SK-N-SH treated with all-trans-retinoic acid at 6 μM for 48 hours (cell line): ENCODE results near the gene SMAD6.

ENCODE experiments used
- ARNTL ChIP-seq: fragments of 450-650 bp; formaldehyde crosslinking; IDR thresholded peaks from 2 replicates; pipeline ENCODE4 v1.5.0; 2020; ENCODE audit warnings: low read depth, mild to moderate bottlenecking, moderate library complexity, borderline replicate concordance
- CSDC2 ChIP-seq: fragments of 250-450 bp; sonication (Bioruptor Pico); IDR thresholded peaks from 2 replicates; pipeline ENCODE4 v1.5.0; 2020; ENCODE audit warnings: mild to moderate bottlenecking, moderate library complexity
- ESRRG ChIP-seq: fragments of 250-450 bp; sonication (Bioruptor Pico); IDR thresholded peaks from 2 replicates; pipeline ENCODE4 v1.6.1; 2021; ENCODE audit warnings: mild to moderate bottlenecking
- PATZ1 ChIP-seq: fragments of 250-450 bp; sonication (Bioruptor Pico); IDR thresholded peaks from 2 replicates; pipeline ENCODE4 v1.8.0; 2020; ENCODE audit warnings: mild to moderate bottlenecking, moderate library complexity, borderline replicate concordance
- POU6F1 ChIP-seq: fragments of 250-450 bp; sonication (Bioruptor Pico); IDR thresholded peaks from 2 replicates; pipeline ENCODE4 v1.8.0; 2021; ENCODE audit warnings: low read depth, mild to moderate bottlenecking, moderate library complexity, borderline replicate concordance
- RARB ChIP-seq: fragments of 250-450 bp; sonication (Bioruptor Pico); IDR thresholded peaks from 2 replicates; pipeline ENCODE4 v1.8.0; 2021; ENCODE audit warnings: mild to moderate bottlenecking, moderate library complexity
- TCF4 ChIP-seq: fragments of 250-450 bp; sonication (Bioruptor Pico); IDR thresholded peaks from 2 replicates; pipeline ENCODE4 v1.8.0; 2021; ENCODE audit warnings: mild to moderate bottlenecking, moderate library complexity, borderline replicate concordance
- TOX ChIP-seq: fragments of 250-450 bp; sonication (Bioruptor Pico); IDR thresholded peaks from 2 replicates; pipeline ENCODE4 v1.8.0; 2021; ENCODE audit warnings: mild to moderate bottlenecking, moderate library complexity, borderline replicate concordance
- TSHZ2 ChIP-seq: fragments of 250-450 bp; sonication (Bioruptor Pico); IDR thresholded peaks from 2 replicates; pipeline ENCODE4 v1.5.0; 2020; ENCODE audit warnings: mild to moderate bottlenecking, moderate library complexity
- ZFP3 ChIP-seq: fragments of 250-450 bp; sonication (Bioruptor Pico); IDR thresholded peaks from 2 replicates; pipeline ENCODE4 v1.5.0; 2020; ENCODE audit warnings: mild to moderate bottlenecking, moderate library complexity
- ZNF8 ChIP-seq: fragments of 450-650 bp; formaldehyde crosslinking; IDR thresholded peaks from 2 replicates; pipeline ENCODE4 v1.5.0; 2020; ENCODE audit warnings: mild to moderate bottlenecking, moderate library complexity

- TF ChIP-seq RARB (CRISPR knock-in tag) (no peak), PATZ1 (CRISPR knock-in tag) (no peak), ZNF8 (CRISPR knock-in tag) (no peak), CSDC2 (CRISPR knock-in tag) (no peak), ESRRG (CRISPR knock-in tag) (no peak), TOX (CRISPR knock-in tag) (no peak), TCF4 (no peak), POU6F1 (CRISPR knock-in tag) (no peak), ZFP3 (CRISPR knock-in tag) (no peak), ARNTL (CRISPR knock-in tag) (no peak), TSHZ2 (CRISPR knock-in tag) (no peak)
Measured at GRCh38 chr15:66831801-66832390, 129.9 kb downstream of the SMAD6 start.
